Fibroblast of gingiva (primary cell): ENCODE data around the gene NSUN4.
"Not testable (repeated sequence)": the region's sequence is repeated elsewhere in the genome, so short reads cannot be mapped to it uniquely, and the experiment has no call there.

Source experiments
- DNase-seq: peaks from one replicate; pipeline ENCODE4 v3.0.0-alpha.2; 2011; ENCODE audit warnings: low read depth

Gene NSUN4

DNA sequence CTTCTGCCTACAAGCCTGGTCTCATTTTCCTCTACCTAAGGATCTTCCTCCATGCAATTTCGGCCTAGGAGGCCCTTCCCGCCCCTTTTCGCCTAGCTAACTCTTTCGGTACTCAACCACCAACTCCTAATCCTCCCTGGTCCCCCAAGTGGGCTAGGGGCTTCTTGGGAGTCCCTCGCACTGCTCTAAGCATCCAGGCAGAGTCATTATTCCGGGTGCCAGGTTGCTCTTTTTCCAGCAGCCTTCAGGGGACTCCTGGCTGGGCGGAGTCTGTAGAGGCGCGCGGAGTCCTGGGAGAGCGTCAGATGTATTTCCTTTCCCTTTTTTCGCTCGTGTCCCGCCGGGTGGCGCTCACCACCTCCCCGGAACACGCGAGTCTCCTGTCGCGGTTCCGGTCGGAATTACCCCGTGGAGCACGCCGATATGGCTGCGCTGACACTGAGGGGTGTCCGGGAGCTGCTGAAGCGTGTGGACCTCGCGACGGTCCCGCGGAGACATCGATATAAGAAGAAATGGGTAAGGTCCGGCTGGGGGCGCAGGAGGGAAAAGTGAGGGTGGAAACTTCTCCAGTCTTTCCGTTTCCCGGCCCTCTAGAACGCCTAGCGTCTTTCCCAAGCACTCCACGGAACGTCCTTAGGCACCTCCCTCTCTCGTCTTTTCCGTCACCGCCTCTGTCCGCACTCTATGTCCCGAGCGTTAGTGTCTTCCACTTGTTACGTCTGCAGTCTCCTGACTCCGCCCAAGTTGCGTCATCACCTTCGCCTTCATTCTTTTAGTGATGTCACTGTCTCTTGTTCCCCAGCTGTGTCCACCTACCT lies at the start of gene NSUN4:
Gene NSUN4, plus strand, starts transcription at position 404 of the 818 bp plus-strand sequence. Its CDS starts 20 bp downstream, at position 424.
- peak; percentile 98 for DNase-seq

- no peak for DNase-seq
These were observed 45.3 kb upstream of the NSUN4 start for GRCh38 chr1:46295306-46295705.

GRCh38 chr1:46298387-46298786 lies 42.2 kb upstream of the NSUN4 start:
- DNase-seq = no peak

- DNase-seq = peak; percentile 17
These were observed 39.8 kb upstream of the NSUN4 start for GRCh38 chr1:46300673-46301405.

DNA sequence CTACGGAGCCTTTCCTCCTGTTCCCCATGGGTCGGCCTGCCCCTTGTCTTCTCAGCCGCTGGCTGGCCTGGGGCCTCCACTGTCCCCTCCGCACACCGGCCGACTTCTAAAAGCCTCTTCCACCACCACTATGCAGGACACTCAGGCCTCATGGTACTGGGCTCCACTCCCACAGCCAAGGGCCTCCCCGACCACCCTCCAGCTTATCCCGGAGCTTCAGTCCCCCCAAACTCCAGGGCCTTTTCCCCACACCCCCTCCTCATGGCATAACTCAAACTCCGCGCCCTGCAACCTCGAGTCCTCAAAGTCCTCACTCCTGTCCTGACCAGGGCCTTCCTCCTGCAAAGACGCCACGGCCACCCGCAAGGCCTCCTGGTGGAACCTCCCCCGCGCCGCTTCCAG lies 39.2 kb upstream of the NSUN4 start:
- no peak for DNase-seq

DNA sequence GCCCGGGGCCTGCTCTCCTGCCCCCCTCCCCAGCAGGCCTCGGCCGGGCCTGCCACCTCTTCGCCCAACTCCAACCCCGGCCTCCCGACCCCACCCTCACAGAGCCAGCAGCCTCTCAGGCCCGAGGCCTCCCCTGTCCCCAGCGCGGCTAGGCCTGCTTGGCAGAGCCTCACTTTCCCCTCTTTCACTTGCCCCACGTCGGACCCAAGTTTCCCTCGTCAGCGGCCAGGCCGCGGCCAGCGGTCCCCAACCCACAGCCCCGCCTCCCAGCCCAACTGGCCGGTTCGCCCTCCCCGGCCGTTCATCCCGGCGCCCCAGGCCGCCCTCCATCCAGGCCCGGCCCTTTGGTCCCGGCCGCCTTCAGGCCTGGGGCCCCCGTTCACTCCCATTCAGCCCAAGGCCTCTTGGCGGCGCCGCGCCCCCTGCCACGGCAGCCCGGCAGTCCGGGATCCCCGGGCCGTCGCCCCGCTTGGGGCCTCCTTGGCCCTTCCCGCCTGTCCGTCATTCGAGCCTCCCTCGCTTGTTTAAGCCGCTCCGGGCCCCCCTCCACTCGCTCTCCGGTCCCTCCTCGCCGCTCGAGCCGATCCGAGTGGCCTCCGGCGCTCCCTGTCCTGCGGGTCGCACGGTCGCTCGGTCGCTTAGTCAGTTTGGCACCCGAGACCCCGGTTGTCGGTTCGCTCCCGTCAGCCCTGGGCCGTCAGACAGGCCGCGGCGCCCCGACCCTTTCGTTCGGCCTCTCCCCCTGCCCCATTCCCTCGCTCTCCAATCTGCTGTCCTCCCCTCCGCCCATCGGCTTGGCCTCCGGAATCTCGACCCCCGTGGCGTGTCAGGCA lies 38.6 kb upstream of the NSUN4 start:
- DNase-seq = peak; percentile 70

DNA sequence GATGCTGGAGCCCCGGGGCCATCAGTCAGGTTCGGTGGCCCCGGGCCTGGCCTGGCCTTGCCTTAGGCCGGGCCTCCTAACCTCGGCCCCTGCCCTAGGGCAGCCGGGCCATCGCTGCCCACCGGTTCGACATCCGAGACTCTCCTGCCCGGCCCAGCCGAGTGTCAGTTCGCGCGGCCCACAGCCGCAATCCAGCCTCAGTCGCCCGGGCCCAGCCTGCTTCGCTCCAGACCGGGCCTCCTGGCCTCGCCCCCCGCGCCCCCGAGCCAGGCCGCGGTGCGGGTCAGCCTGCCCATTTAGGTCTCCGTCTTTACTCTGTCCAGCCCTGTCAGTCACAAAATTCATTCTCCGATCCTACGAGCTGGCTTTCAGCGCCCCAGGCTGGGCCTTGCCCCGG lies 38.0 kb upstream of the NSUN4 start:
- peak; percentile 48 for DNase-seq

- DNase-seq = peak; percentile 98
These were observed 37.4 kb upstream of the NSUN4 start, which contains the start of the genes LRRC41 and UQCRH for GRCh38 chr1:46303038-46303871. LRRC41 (minus strand) TSS chr1:46303616; CDS start chr1:46303322, 294 bp downstream. UQCRH (plus strand) TSS chr1:46303698; CDS start chr1:46303767, 69 bp downstream.

DNA sequence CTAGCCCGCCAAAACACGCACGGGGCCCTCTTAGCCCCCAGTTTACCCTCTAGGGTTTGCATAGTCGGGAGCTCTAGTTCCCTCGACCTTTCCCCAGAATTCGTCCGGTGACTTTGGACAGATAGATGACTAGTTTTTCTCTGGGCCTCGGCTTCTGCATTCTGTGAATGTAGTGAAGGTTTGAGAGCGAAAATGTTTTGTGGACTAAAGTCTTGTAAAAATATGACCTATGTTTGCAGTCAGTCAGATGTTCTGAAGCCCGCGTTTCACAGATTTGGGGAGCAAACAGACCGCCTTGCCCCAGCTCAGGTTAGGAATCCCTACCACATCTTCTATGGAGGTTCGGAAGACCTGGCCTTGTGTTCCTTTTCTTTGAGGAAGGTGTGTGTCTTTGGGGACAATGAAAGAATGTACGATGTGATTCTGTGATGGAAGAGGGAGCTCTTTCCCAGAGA lies 36.7 kb upstream of the NSUN4 start:
- DNase-seq = no peak

DNA sequence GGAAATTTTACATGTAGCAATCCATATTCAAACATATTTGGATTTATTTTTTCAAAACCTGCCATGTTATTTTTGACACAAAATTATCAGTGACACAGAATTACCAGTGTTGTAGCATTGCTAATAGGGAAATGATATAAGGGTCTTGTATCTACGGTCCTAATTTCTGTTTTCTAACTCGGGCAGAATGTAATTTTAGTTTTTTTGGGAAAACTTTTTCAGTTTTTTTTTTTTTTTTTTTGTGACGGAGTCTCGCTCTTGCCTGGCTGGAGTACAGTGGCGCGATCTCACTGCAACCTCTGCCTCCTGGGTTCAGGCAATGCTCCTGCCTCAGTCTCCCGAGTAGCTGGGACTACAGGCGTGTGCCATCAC lies 34.5 kb upstream of the NSUN4 start:
- DNase-seq = no peak

GRCh38 chr1:46309401-46310159 lies 31.0 kb upstream of the NSUN4 start:
- DNase-seq = no peak

DNA sequence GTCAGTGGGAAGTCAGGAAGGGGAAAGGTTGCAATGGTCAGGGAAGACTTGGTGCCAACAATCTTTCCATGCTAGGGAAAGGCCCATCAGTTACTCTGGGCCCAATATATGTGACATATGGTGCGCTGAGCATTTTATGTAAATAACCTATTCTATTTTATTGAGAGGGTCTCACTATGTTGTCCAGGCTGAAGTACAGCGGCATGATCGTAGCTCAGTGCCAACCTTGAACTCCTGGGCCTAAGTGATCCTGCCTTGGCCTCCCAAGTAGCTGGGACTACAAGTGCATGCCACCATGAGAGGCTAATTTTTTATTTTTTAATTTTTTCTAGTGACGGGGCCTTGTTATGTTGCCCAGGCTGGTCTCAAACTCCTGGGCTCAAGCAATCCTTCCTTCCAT lies 30.3 kb upstream of the NSUN4 start:
- DNase-seq = no peak

DNA sequence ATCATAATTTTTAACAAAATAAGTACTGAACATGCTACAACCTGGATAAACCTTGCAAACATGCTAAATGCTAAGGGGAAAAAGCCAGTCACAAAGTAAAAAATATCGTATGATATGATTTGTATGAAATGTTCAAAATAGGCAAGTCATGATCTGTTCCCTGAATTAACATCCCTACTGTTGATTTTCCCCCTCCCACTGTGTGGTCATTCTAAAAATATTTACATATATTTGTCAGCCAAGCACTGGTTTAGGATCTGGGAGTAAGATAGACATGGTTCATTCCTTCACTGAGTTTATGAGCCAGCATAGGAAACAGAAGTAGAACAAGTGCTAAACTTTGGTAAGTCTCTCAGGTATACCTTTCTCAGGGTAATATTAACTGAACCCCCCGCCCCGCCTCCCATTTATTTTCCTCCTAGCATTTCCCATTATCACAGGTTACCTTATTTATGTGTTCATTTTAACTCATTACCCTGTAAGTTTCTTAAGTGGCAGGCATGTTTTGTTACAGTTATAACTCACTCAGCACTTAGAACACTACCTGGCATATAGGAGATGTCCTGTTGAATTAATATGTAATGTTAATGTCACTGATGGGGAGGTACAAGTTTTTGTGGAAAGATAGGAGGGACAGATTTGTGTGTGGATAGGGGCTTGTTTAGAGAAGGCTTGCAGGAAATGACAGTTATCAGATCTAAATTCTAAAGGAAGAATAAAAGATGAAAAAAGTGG lies 24.8 kb upstream of the NSUN4 start:
- DNase-seq = no peak

DNA sequence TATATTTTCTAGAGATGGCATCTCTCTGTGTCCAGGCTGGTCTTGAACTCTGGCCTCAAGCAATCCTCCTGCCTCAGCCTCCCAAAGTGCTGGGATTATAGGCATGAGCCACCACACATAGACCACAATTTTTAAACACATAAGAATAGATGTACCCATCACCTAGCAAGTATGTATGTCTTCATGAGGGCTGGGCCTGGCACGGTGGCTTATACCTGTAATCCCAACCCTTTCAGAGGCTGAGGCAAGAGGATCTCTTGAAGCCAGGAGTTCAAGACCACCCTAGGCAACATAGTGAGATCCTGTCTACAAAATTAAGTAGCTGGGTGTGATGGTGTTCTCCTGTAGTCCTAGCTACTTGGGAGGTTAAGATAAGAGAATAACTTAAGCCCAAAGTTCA lies 23.3 kb upstream of the NSUN4 start:
- DNase-seq = no peak

DNA sequence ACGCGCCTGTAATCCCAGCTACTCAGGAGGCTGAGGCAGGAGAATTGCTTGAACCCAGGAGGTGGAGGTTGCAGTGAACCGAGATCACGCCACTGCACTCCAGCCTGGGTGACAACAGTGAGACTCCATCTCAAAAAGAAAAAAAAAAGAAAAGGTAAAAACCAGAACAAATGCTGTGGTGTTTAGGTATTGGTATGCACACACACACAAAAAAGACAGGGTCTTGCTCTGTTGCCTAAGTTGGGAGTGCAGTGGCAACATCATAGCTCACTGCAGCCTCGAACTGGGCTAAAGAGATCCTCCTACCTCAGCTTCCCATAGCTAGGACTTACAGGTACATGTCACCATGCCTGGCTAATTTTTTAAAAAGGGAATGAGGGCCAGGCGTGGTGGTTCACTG lies 21.3 kb upstream of the NSUN4 start:
- DNase-seq = not testable (repeated sequence)

- not testable (repeated sequence) for DNase-seq
These were observed 20.4 kb upstream of the NSUN4 start for GRCh38 chr1:46319960-46320914.

- not testable (repeated sequence) for DNase-seq
These were observed 18.4 kb upstream of the NSUN4 start for GRCh38 chr1:46322191-46322590.

DNA sequence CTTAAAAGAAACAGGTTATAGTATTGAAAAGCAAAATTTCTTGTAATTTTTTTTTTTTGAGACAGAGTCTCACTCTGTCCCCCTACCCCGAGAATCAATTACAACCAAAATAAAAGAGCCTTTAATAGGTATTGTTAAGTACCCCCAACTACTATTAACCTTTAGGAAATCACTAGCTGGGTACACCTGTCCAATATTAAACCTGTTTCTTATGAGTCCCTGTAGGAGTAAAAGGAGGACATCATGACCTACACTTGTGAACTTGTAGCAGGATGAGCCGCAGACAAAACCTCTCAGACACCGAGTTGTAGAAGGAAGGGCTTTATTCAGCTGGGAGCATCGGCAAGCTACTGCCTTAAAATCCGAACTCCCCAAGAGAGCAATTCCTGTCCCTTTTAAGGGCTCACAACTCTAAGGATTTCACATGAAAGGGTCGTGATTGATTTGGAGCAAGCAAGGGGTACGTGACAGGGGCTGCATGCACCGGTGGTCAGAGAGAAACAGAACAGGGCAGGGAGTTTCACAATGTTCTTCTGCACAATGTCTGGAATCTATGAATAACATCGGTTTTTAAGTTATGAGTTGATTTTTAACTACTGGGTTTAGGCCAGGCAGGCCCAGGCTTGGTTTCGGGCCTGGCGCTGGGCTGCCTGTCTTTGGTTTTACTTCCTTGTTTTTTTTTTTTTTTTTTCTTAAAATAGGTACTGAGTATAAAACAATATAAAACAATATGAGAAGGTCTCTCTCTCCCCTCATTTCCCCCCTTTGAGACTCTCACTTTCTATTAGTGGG lies 15.1 kb upstream of the NSUN4 start:
- not testable (repeated sequence) for DNase-seq
